Measurements from ENCODE around the gene SEMA3F.

SEMA3F gene

DNA sequence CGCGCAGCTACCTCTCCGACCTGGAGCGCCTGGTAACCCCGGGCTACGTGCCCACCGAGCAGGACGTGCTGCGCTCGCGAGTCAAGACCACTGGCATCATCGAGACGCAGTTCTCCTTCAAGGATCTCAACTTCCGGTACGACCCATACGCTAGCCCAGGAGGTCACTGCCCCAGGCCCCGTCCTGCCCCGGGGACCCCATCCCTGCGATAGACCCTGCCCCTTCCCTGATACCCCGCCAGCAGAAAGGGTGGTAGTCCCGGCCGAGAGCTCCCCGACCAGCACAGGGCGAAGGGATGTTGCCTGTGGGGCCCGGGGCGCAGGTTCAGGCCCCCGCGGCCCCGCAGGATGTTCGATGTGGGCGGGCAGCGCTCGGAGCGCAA, 38.6 kb downstream of the SEMA3F start:
- DNase-seq (ENCODE audit: insufficient read length, low spot score) (no peak), FAIRE-seq (no peak)
- no peak for TF ChIP-seq POU2F2 (IDR thresholded peaks at IDR 0.05; ENCODE audit: low read depth, low read length)
- TF ChIP-seq POLR2AphosphoS5 (IDR thresholded peaks at IDR 0.05; ENCODE audit: low read depth, low read length) = no peak
- no peak for TF ChIP-seq SPI1 (IDR thresholded peaks at IDR 0.05; ENCODE audit: low read depth, low read length)
- TF ChIP-seq PAX5 (IDR thresholded peaks at IDR 0.05; ENCODE audit: insufficient read depth, low read length, severe bottlenecking) = no peak
- no peak for TF ChIP-seq TAF1 (IDR thresholded peaks at IDR 0.05; ENCODE audit: low read depth, low read length)
- TF ChIP-seq POLR2A (IDR thresholded peaks at IDR 0.05; ENCODE audit: low read depth, low read length) = no peak

DNA sequence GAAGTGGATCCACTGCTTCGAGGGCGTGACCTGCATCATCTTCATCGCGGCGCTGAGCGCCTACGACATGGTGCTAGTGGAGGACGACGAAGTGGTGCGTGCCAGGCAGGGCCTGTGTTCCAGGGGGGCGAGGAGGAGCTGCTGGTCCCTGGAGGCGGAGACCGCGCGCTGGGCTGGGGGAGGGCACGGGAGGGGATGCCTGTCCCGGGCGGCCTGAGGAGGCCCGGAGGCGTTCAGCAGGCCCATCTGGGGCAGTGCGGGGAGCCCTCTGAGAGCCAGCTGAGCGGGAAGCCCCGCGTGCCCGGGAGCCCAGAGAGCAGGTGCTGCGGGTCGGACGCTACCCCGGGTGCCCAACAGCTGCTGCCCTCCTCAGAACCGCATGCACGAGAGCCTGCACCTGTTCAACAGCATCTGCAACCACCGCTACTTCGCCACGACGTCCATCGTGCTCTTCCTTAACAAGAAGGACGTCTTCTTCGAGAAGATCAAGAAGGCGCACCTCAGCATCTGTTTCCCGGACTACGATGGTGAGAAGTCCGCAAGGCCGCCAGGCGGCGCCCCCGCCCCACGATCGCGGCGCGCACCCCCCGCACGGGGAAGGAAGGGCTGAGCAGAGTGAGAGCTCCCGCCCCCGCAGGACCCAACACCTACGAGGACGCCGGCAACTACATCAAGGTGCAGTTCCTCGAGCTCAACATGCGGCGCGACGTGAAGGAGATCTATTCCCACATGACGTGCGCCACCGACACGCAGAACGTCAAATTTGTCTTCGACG, 39.2 kb downstream of the SEMA3F start:
- TF ChIP-seq POLR2A (IDR thresholded peaks at IDR 0.05; ENCODE audit: low read depth, low read length) = no peak
- TF ChIP-seq TAF1 (IDR thresholded peaks at IDR 0.05; ENCODE audit: low read depth, low read length) = no peak
- no peak for TF ChIP-seq PAX5 (IDR thresholded peaks at IDR 0.05; ENCODE audit: insufficient read depth, low read length, severe bottlenecking)
- TF ChIP-seq POLR2AphosphoS5 (IDR thresholded peaks at IDR 0.05; ENCODE audit: low read depth, low read length) = no peak
- TF ChIP-seq POU2F2 (IDR thresholded peaks at IDR 0.05; ENCODE audit: low read depth, low read length) = no peak
- no peak for TF ChIP-seq SPI1 (IDR thresholded peaks at IDR 0.05; ENCODE audit: low read depth, low read length)
- DNase-seq (ENCODE audit: insufficient read length, low spot score) (peak; percentile 82), FAIRE-seq (peak; percentile 90)

- TF ChIP-seq POLR2A (IDR thresholded peaks at IDR 0.05; ENCODE audit: low read depth, low read length) (no peak), TAF1 (IDR thresholded peaks at IDR 0.05; ENCODE audit: low read depth, low read length) (no peak), POU2F2 (IDR thresholded peaks at IDR 0.05; ENCODE audit: low read depth, low read length) (no peak), PAX5 (IDR thresholded peaks at IDR 0.05; ENCODE audit: insufficient read depth, low read length, severe bottlenecking) (no peak)
- FAIRE-seq (no peak), DNase-seq (ENCODE audit: insufficient read length, low spot score) (peak; percentile 72)
Observed at GRCh38 chr3:50194903-50195500, 39.9 kb downstream of the SEMA3F start.

DNA sequence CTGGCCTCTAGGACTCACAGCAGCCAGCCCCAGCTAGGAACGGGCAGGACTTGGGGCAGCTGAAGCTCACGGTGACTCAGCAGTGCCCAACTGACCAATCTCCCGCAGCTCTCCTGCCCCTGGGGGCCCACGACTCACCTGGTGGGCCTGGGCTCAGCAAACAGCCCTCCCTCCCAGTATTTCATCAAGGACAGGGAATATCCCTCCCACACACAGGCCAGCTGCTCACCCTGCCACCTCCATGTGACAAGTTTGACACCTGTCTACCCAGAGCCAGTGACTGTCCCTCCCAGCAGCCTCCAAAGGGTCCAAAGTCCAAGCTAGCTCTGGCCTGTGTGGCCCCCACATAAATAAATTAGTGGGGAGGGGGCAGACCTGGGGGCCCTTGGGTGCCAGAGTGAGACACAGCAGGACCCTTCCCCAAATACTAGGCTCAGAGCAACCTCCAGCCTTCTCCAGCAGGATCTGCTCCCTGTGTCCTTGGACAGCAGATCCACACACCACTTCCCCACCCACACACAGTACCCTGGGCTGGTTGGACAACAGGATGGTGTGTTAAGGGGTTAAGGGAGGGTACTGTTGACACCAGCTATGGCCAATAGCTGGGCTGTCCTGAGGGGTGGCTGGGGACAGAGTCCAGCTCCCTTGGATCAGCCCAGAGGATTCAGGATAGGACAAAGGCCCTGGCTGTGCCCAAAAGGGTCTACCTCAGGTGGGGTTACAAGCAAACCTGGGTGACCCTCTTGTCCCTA, 40.6 kb downstream of the SEMA3F start:
- DNase-seq (ENCODE audit: insufficient read length, low spot score) = no peak
- no peak for FAIRE-seq
- no peak for TF ChIP-seq POU2F2 (IDR thresholded peaks at IDR 0.05; ENCODE audit: low read depth, low read length)

- TF ChIP-seq SPI1 (IDR thresholded peaks at IDR 0.05; ENCODE audit: low read depth, low read length) (no peak), POU2F2 (IDR thresholded peaks at IDR 0.05; ENCODE audit: low read depth, low read length) (no peak), PAX5 (IDR thresholded peaks at IDR 0.05; ENCODE audit: insufficient read depth, low read length, severe bottlenecking) (no peak), POLR2AphosphoS5 (IDR thresholded peaks at IDR 0.05; ENCODE audit: low read depth, low read length) (no peak), TAF1 (IDR thresholded peaks at IDR 0.05; ENCODE audit: low read depth, low read length) (no peak), POLR2A (IDR thresholded peaks at IDR 0.05; ENCODE audit: low read depth, low read length) (no peak)
- no peak for FAIRE-seq
Observed at GRCh38 chr3:50196253-50196801, 41.2 kb downstream of the SEMA3F start.

DNA sequence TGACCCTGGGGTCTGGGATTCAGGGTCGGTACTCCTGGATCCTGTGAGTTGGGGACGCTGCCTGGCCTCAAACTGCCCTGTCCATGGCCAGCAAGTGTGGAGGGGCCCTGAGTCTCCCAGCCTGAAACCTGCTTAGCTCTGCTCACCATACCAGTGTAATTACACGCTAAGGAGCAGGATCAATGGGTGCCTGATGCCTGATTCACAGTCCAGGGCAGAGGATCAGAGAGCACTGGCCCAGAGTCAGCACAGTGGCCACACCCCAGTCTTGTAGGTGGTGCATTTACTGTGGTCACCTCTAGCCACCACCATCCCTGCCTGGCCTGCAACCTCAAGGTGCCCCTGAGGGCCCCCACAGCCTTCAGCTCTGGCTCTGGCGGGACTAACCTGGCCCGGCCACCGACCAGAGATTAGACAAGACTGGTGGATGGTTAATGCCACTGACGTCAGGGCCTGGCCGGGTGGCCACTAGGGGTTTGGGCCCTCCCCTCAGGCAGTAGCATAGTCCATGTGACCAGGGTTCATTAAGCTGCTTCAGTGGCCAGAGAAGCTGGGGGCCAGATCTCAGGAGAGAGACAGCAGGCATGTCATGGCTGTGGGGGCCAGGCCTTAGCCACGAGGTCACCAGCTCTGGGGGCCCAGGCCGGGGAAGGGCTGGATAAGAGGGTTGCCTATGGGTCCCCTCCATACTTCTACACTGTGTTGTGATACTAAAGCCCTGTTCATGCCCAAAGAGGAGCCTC, 46.6 kb downstream of the SEMA3F start:
- no peak for FAIRE-seq
- TF ChIP-seq SPI1 (IDR thresholded peaks at IDR 0.05; ENCODE audit: low read depth, low read length) (no peak), POLR2A (IDR thresholded peaks at IDR 0.05; ENCODE audit: low read depth, low read length) (no peak), TAF1 (IDR thresholded peaks at IDR 0.05; ENCODE audit: low read depth, low read length) (no peak), POLR2AphosphoS5 (IDR thresholded peaks at IDR 0.05; ENCODE audit: low read depth, low read length) (no peak), PAX5 (IDR thresholded peaks at IDR 0.05; ENCODE audit: insufficient read depth, low read length, severe bottlenecking) (no peak), POU2F2 (IDR thresholded peaks at IDR 0.05; ENCODE audit: low read depth, low read length) (no peak)
- DNase-seq (ENCODE audit: insufficient read length, low spot score) = no peak

More at GRCh38 chr3:50196253-50196801, 41.2 kb downstream of the SEMA3F start:
- DNase-seq (ENCODE audit: insufficient read length, low spot score) = no peak

DNA sequence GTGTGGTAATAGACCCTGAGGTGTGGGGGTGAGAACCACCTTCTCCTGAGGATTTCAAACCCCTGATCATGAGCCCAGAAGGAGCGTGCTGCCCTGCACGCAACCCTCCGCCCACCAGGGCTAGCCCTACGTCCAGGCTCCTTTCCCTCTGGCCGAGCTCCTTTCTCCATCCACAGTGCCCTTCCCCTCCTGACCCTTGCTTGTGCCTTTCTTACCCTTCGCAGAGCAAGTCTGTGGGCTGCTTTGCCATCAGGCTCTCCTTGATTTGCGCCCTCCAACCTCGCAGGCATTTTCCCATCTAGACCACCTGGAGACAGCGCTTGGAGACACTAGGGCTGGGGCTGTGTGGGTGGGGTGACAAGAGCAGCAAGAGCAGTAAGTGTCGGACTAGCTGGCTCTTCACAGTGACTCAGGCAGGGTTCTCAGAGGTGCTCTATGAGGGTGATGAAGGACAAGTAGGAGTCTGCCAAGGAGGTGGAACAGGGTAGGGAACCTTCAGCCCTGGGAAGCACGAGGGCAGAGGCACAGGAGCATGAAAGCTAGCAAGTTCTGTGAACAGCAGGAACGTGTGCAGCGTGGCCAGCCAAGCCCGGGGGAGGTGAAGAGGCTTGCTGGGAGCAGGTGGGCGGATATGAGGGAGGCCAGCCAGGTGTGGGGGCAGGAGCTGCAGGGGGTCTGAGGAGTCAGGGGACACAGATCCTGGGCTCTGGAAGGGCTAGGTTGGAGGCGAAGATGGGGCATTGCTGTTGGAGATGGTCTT, 47.4 kb downstream of the SEMA3F start:
- no peak for DNase-seq (ENCODE audit: insufficient read length, low spot score)
- FAIRE-seq = no peak
- no peak for TF ChIP-seq POLR2A (IDR thresholded peaks at IDR 0.05; ENCODE audit: low read depth, low read length)
- no peak for TF ChIP-seq SPI1 (IDR thresholded peaks at IDR 0.05; ENCODE audit: low read depth, low read length)
- TF ChIP-seq POU2F2 (IDR thresholded peaks at IDR 0.05; ENCODE audit: low read depth, low read length) = no peak
- TF ChIP-seq TAF1 (IDR thresholded peaks at IDR 0.05; ENCODE audit: low read depth, low read length) = no peak
- TF ChIP-seq PAX5 (IDR thresholded peaks at IDR 0.05; ENCODE audit: insufficient read depth, low read length, severe bottlenecking) = no peak
- no peak for TF ChIP-seq POLR2AphosphoS5 (IDR thresholded peaks at IDR 0.05; ENCODE audit: low read depth, low read length)

GRCh38 chr3:50203113-50203808, 48.1 kb downstream of the SEMA3F start:
- no peak for DNase-seq (ENCODE audit: insufficient read length, low spot score)
- TF ChIP-seq POLR2AphosphoS5 (IDR thresholded peaks at IDR 0.05; ENCODE audit: low read depth, low read length) (no peak), POLR2A (IDR thresholded peaks at IDR 0.05; ENCODE audit: low read depth, low read length) (no peak), TAF1 (IDR thresholded peaks at IDR 0.05; ENCODE audit: low read depth, low read length) (no peak), PAX5 (IDR thresholded peaks at IDR 0.05; ENCODE audit: insufficient read depth, low read length, severe bottlenecking) (no peak), POU2F2 (IDR thresholded peaks at IDR 0.05; ENCODE audit: low read depth, low read length) (no peak), SPI1 (IDR thresholded peaks at IDR 0.05; ENCODE audit: low read depth, low read length) (no peak)
- no peak for FAIRE-seq

Measured in GM12891 (cell line).